ENCODE results near the gene TEPSIN. TPM values are rescaled to one million over a fixed set of nuclear protein-coding genes. Genes with fewer than 3 reads are reported as not detected.

Gene TEPSIN
- polyA plus RNA-seq, 1 experiment, result 19.4 TPM

GRCh38 chr17:81250286-81251093, 11.6 kb upstream of the TEPSIN start:
- no peaks in the 10 kb centered on the region for H3K27me3 ChIP-seq (ENCODE audit: control insufficient read depth, insufficient read depth, low read length)
- H3K4me3 ChIP-seq (ENCODE audit: low read depth, low read length), result no peak overlapping the region
- peaks cover 35% of the 10 kb centered on the region for H3K36me3 ChIP-seq (ENCODE audit: control insufficient read depth, insufficient read depth, low read length)
- CTCF ChIA-PET, result interaction anchor here (0.6 to 2.3 kb wide), 4 partner anchors 216 to 234 kb away, joined by 3 to 8 read pairs (median 3); no protein-coding TSS in a partner anchor
- TF ChIP-seq CTCF (IDR thresholded peaks at IDR 0.05; ENCODE audit: insufficient read depth, low read depth, low read length), result no peak
- DNase-seq (ENCODE audit: low read depth), result no peak
- POLR2A ChIA-PET, result no interaction called here

GRCh38 chr17:81249223-81250040, 10.6 kb upstream of the TEPSIN start:
- POLR2A ChIA-PET, result no interaction called here
- H3K36me3 ChIP-seq (ENCODE audit: control insufficient read depth, insufficient read depth, low read length), result peaks cover 40% of the 10 kb centered on the region
- DNase-seq (ENCODE audit: low read depth), result no peak
- H3K4me3 ChIP-seq (ENCODE audit: low read depth, low read length), result no peak overlapping the region
- CTCF ChIA-PET, result interaction anchor here (1.1 to 2.3 kb wide), 2 partner anchors 223 to 235 kb away, joined by 3 to 8 read pairs; no protein-coding TSS in a partner anchor
- TF ChIP-seq CTCF (IDR thresholded peaks at IDR 0.05; ENCODE audit: insufficient read depth, low read depth, low read length), result no peak
- H3K27me3 ChIP-seq (ENCODE audit: control insufficient read depth, insufficient read depth, low read length), result no peaks in the 10 kb centered on the region

GRCh38 chr17:81248649-81249048, 9.8 kb upstream of the TEPSIN start:
- no peak for DNase-seq (ENCODE audit: low read depth)
- ChIA-PET POLR2A (no interaction called here), CTCF (no interaction called here)
- H3K36me3 ChIP-seq (ENCODE audit: control insufficient read depth, insufficient read depth, low read length), result peaks cover 38% of the 10 kb centered on the region
- TF ChIP-seq CTCF (IDR thresholded peaks at IDR 0.05; ENCODE audit: insufficient read depth, low read depth, low read length), result no peak
- H3K4me3 ChIP-seq (ENCODE audit: low read depth, low read length), result no peak overlapping the region
- H3K27me3 ChIP-seq (ENCODE audit: control insufficient read depth, insufficient read depth, low read length), result no peaks in the 10 kb centered on the region

- POLR2A ChIA-PET, result interaction anchor here (0.6 to 0.7 kb wide), 2 partner anchors 9 to 261 kb away, joined by 3 to 12 read pairs; partner anchors contain the start of genes NDUFAF8 and TEPSIN
- DNase-seq (ENCODE audit: low read depth), result no peak
- Histone ChIP-seq H3K27me3 (ENCODE audit: control insufficient read depth, insufficient read depth, low read length) (no peaks in the 10 kb centered on the region), H3K4me3 (ENCODE audit: low read depth, low read length) (no peak overlapping the region), H3K36me3 (ENCODE audit: control insufficient read depth, insufficient read depth, low read length) (peaks cover 33% of the 10 kb centered on the region)
- CTCF ChIA-PET, result interaction anchor here (0.6 kb wide), 1 partner anchor 272 kb away, joined by 3 read pairs; no protein-coding TSS in a partner anchor
- TF ChIP-seq CTCF (IDR thresholded peaks at IDR 0.05; ENCODE audit: insufficient read depth, low read depth, low read length), result no peak
These were observed 8.6 kb upstream of the TEPSIN start for GRCh38 chr17:81247339-81247990.
